HCT116 (cell line): ENCODE data around the gene ANKRA2.

ENCODE experiments used
- EGR1 ChIP-seq: IDR thresholded peaks from 2 replicates; pipeline ENCODE4 v1.6.1; 2012; ENCODE audit warnings: low read depth
- EZH2 ChIP-seq: fragments of 200-600 bp; sonication (generic); IDR thresholded peaks from 2 replicates; pipeline ENCODE4 v1.6.1; 2017; ENCODE audit warnings: antibody characterized with exemption, mixed run types
- FOSL1 ChIP-seq: IDR thresholded peaks from 2 replicates; pipeline ENCODE4 v1.6.1; 2012; ENCODE audit warnings: low read depth
- JUND ChIP-seq: IDR thresholded peaks from 2 replicates; pipeline ENCODE4 v1.6.1; 2012
- POLR2A ChIP-seq: IDR thresholded peaks from 2 replicates; pipeline ENCODE4 v1.7.0; 2011; ENCODE audit warnings: borderline replicate concordance; ENCODE audit not compliant: insufficient read depth, insufficient read length; ENCODE audit errors: extremely low read depth
- POLR2AphosphoS5 ChIP-seq: IDR thresholded peaks from 2 replicates; pipeline ENCODE4 v1.6.1; 2011; ENCODE audit warnings: mild to moderate bottlenecking, low read depth, low read length, moderate library complexity
- REST ChIP-seq: IDR thresholded peaks from 2 replicates; pipeline ENCODE4 v1.6.1; 2012; ENCODE audit warnings: low read depth
- ZNF274 ChIP-seq: fragments of 200-500 bp; sonication (Bioruptor generic); IDR thresholded peaks from 2 replicates; pipeline ENCODE4 v1.6.1; 2014; ENCODE audit warnings: mild to moderate bottlenecking, low read depth, low read length, inconsistent platforms
- TF ChIP-seq, protein P1 (sequence below), 3 experiments: fragments of 200-600 bp in 1 of 3; sonication (generic) in 1 of 3; IDR thresholded peaks in 2 of 3; conservative IDR thresholded peaks in 1 of 3; 2 replicates each; pipeline ENCODE4 v1.5.1; 2012 to 2017; ENCODE audit warnings: low read depth in 2 of 3, low read length in 2 of 3, antibody characterized with exemption in 1 of 3, borderline replicate concordance in 1 of 3, control low read depth in 1 of 3, mild to moderate bottlenecking in 1 of 3, mixed read lengths in 1 of 3, mixed run types in 1 of 3, moderate library complexity in 1 of 3; ENCODE audit not compliant: insufficient read depth in 1 of 3
- TF ChIP-seq, protein P2 (sequence below): IDR thresholded peaks from 2 replicates; pipeline ENCODE4 v1.6.1; 2012
- TF ChIP-seq, protein P3 (sequence below): IDR thresholded peaks from 2 replicates; pipeline ENCODE4 v1.6.1; 2011; ENCODE audit warnings: mild to moderate bottlenecking, low read length, moderate library complexity; ENCODE audit not compliant: insufficient replicate concordance; ENCODE audit errors: extremely low read depth

GRCh38 chr5:73540192-73540591, 25.2 kb downstream of the ANKRA2 start:
- TF ChIP-seq, protein P1, sequence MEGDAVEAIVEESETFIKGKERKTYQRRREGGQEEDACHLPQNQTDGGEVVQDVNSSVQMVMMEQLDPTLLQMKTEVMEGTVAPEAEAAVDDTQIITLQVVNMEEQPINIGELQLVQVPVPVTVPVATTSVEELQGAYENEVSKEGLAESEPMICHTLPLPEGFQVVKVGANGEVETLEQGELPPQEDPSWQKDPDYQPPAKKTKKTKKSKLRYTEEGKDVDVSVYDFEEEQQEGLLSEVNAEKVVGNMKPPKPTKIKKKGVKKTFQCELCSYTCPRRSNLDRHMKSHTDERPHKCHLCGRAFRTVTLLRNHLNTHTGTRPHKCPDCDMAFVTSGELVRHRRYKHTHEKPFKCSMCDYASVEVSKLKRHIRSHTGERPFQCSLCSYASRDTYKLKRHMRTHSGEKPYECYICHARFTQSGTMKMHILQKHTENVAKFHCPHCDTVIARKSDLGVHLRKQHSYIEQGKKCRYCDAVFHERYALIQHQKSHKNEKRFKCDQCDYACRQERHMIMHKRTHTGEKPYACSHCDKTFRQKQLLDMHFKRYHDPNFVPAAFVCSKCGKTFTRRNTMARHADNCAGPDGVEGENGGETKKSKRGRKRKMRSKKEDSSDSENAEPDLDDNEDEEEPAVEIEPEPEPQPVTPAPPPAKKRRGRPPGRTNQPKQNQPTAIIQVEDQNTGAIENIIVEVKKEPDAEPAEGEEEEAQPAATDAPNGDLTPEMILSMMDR (IDR thresholded peaks at IDR 0.05 in 2 of 3, conservative IDR thresholded peaks at IDR 0.05 in 1 of 3; ENCODE audit: borderline replicate concordance in 1 of 3, insufficient read depth in 1 of 3, low read depth in 2 of 3, low read length in 2 of 3), result no peak
- TF ChIP-seq POLR2AphosphoS5 (no peak), POLR2A (no peak), JUND (no peak), ZNF274 (no peak), EGR1 (no peak), EZH2 (no peak), REST (no peak), FOSL1 (no peak)
- TF ChIP-seq, protein P2, sequence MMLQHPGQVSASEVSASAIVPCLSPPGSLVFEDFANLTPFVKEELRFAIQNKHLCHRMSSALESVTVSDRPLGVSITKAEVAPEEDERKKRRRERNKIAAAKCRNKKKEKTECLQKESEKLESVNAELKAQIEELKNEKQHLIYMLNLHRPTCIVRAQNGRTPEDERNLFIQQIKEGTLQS, result no peak
- TF ChIP-seq, protein P3, sequence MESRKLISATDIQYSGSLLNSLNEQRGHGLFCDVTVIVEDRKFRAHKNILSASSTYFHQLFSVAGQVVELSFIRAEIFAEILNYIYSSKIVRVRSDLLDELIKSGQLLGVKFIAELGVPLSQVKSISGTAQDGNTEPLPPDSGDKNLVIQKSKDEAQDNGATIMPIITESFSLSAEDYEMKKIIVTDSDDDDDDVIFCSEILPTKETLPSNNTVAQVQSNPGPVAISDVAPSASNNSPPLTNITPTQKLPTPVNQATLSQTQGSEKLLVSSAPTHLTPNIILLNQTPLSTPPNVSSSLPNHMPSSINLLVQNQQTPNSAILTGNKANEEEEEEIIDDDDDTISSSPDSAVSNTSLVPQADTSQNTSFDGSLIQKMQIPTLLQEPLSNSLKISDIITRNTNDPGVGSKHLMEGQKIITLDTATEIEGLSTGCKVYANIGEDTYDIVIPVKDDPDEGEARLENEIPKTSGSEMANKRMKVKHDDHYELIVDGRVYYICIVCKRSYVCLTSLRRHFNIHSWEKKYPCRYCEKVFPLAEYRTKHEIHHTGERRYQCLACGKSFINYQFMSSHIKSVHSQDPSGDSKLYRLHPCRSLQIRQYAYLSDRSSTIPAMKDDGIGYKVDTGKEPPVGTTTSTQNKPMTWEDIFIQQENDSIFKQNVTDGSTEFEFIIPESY, result no peak
